Calu3 (cell line): Measurements from ENCODE around the gene TCF15. TPM values are rescaled to one million over a fixed set of nuclear protein-coding genes. Genes with fewer than 3 reads are reported as not detected.

Source experiments
- BruUV-seq: library from RNA; stranded (reverse); fragments of 400-500 nt; replicated peaks from 2 replicates; lab custom pipeline; 2021; lab: Mats Ljungman, UMichigan
- CTCF ChIA-PET: fragments of 300-600 bp; sonication (Branson Sonifier 250); formaldehyde crosslinking; loops from one replicate; lab custom pipeline; 2022; ENCODE audit warnings: antibody characterized with exemption; lab: Charles Lee
- DNase-seq: peaks from one replicate; pipeline ENCODE4 v3.0.0; 2022
- H3K27ac Mint-ChIP-seq: one replicate; pipeline ENCODE4 v1.8.0; 2022; ENCODE audit warnings: mixed read lengths; ENCODE audit not compliant: unreplicated experiment
- H3K27me3 Mint-ChIP-seq: one replicate; pipeline ENCODE4 v1.8.0; 2022; ENCODE audit warnings: mixed read lengths; ENCODE audit not compliant: unreplicated experiment
- H3K36me3 Mint-ChIP-seq: one replicate; pipeline ENCODE4 v1.8.0; 2022; ENCODE audit warnings: mild to moderate bottlenecking, moderate library complexity, mixed read lengths; ENCODE audit not compliant: insufficient read depth, unreplicated experiment
- H3K4me1 Mint-ChIP-seq: one replicate; pipeline ENCODE4 v1.8.0; 2022; ENCODE audit warnings: mild to moderate bottlenecking, low read depth, mixed read lengths; ENCODE audit not compliant: unreplicated experiment
- H3K4me3 Mint-ChIP-seq: one replicate; pipeline ENCODE4 v1.8.0; 2022; ENCODE audit warnings: mild to moderate bottlenecking, low read depth, moderate library complexity, mixed read lengths; ENCODE audit not compliant: unreplicated experiment
- H3K9me3 Mint-ChIP-seq: one replicate; pipeline ENCODE4 v1.8.0; 2022; ENCODE audit warnings: low read depth, mixed read lengths; ENCODE audit not compliant: unreplicated experiment
- CTCF ChIP-seq: fragments of 200-600 bp; IDR thresholded peaks from one replicate; pipeline ENCODE4 v1.8.0; 2022; ENCODE audit warnings: antibody characterized with exemption; ENCODE audit not compliant: unreplicated experiment
- intact Hi-C: fragments of 100-400 bp; cut with micrococcal nuclease; formaldehyde crosslinking; loops from one replicate; pipeline ENCODE4 v1.10.0; 2022; ENCODE audit not compliant: unreplicated experiment
- total RNA-seq: library from RNA; stranded (reverse); gene quantifications from 2 replicates; pipeline ENCODE4 v1.2.3, GENCODE V29; 2022

The TCF15 gene
- total RNA-seq, 1 experiment from 2014 or later: not detected

- TF ChIP-seq CTCF: no peak
- Mint-ChIP-seq H3K36me3 (peaks cover 18% of the 10 kb centered on the region), H3K27ac (no peak overlapping the region), H3K4me1 (peaks cover 17% of the 10 kb centered on the region), H3K4me3 (no peak overlapping the region), H3K27me3 (no peaks in the 10 kb centered on the region), H3K9me3 (no peaks in the 10 kb centered on the region)
- BruUV-seq: no TSS peak
- intact Hi-C loops: loop anchor here (10.0 kb wide), 1 partner anchor 293 kb away; no protein-coding TSS in a partner anchor
- CTCF ChIA-PET: no interaction called here
- no peak for DNase-seq
These were observed 37.4 kb upstream of the TCF15 start for GRCh38 chr20:647479-648019.

GRCh38 chr20:646868-647233 is 36.7 kb upstream of the TCF15 start:
- no peaks in the 10 kb centered on the region for H3K9me3 Mint-ChIP-seq
- H3K27me3 Mint-ChIP-seq: no peaks in the 10 kb centered on the region
- H3K4me1 Mint-ChIP-seq: peaks cover 12% of the 10 kb centered on the region
- intact Hi-C loops: loop anchor here (10.0 kb wide), 1 partner anchor 292 kb away; no protein-coding TSS in a partner anchor
- CTCF ChIA-PET: interaction anchor here (0.6 kb wide), 1 partner anchor 131 kb away, joined by 5 read pairs; no protein-coding TSS in a partner anchor
- no peak overlapping the region for H3K27ac Mint-ChIP-seq
- H3K4me3 Mint-ChIP-seq: no peak overlapping the region
- no peak for TF ChIP-seq CTCF
- no TSS peak for BruUV-seq
- H3K36me3 Mint-ChIP-seq: peaks cover 11% of the 10 kb centered on the region
- no peak for DNase-seq

- no peak for TF ChIP-seq CTCF
- Mint-ChIP-seq H3K9me3 (no peaks in the 10 kb centered on the region), H3K27ac (no peak overlapping the region), H3K4me3 (no peak overlapping the region), H3K4me1 (peaks cover 6% of the 10 kb centered on the region), H3K36me3 (peaks cover 11% of the 10 kb centered on the region), H3K27me3 (no peaks in the 10 kb centered on the region)
- no TSS peak for BruUV-seq
- intact Hi-C loops: loop anchor here (10.0 kb wide), 1 partner anchor 291 kb away; no protein-coding TSS in a partner anchor
- CTCF ChIA-PET: interaction anchor here (0.6 to 1.4 kb wide), 8 partner anchors 21 to 132 kb away, joined by 3 to 16 read pairs (median 4); partner anchors contain the start of genes CSNK2A1 and SLC52A3
- no peak for DNase-seq
These were observed 36.2 kb upstream of the TCF15 start for GRCh38 chr20:646107-646867.

- H3K4me3 Mint-ChIP-seq: no peak overlapping the region
- BruUV-seq: no TSS peak
- H3K9me3 Mint-ChIP-seq: no peaks in the 10 kb centered on the region
- H3K36me3 Mint-ChIP-seq: peaks cover 10% of the 10 kb centered on the region
- peak; percentile 76 for DNase-seq
- intact Hi-C loops: loop anchor here (1.0 to 10.0 kb wide), 2 partner anchors 84 to 291 kb away; no protein-coding TSS in a partner anchor
- peaks cover 4% of the 10 kb centered on the region for H3K27me3 Mint-ChIP-seq
- H3K4me1 Mint-ChIP-seq: no peaks in the 10 kb centered on the region
- CTCF ChIA-PET: interaction anchor here (0.6 to 1.4 kb wide), 12 partner anchors 22 to 291 kb away, joined by 3 to 16 read pairs (median 3); partner anchors contain the start of genes CSNK2A1 and SLC52A3
- no peak overlapping the region for H3K27ac Mint-ChIP-seq
- peak; percentile 81 for TF ChIP-seq CTCF
These were observed 35.4 kb upstream of the TCF15 start for GRCh38 chr20:645318-646106.
